ENCODE results near the gene PHC2.

DNA sequence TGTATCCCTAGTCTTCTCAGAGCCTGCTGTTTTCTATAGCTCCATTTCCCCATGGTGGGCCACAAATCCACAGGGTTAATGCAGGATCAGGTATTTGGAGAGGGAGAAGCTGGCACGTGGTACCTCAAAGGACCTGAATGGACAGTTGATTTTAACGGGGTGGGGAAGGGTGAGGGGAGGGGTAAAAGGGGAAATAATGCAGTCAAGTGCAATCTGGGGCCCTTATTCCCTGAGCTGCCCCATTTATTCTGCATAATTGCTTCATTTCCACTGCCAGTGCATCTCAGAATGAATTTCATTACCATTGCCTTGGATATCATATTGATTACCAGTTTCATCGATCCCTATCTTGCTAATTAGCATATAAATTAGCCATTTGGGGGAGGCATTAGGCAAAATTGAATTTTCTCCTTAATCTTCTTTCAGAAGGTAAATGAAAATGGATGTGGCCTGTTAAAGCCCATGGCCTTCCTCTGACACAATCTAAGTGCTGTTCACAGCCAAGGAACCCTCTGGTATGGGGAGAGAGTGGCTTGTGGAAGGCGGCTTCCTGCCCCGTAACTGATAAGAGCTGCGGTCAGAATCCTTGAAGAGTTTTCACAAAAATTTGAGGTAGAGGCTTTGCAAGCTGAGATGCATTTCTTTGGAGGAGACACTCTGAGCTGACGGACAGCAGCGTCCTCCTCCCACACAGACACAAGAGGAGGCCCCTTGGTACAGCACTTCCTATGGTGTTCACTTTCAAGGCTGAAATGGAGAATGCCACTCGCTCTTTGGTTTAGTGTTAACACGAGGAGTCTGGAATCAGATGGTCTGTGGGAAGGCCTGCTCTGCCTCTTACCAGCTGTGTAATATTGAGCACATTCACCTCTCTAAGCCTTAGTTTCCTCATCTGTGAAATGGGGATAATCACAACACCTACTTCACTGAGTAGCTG is 34.4 kb downstream of the PHC2 start:
- TF ChIP-seq POLR2AphosphoS5 (IDR thresholded peaks at IDR 0.05) = no peak
- TF ChIP-seq, protein P1, sequence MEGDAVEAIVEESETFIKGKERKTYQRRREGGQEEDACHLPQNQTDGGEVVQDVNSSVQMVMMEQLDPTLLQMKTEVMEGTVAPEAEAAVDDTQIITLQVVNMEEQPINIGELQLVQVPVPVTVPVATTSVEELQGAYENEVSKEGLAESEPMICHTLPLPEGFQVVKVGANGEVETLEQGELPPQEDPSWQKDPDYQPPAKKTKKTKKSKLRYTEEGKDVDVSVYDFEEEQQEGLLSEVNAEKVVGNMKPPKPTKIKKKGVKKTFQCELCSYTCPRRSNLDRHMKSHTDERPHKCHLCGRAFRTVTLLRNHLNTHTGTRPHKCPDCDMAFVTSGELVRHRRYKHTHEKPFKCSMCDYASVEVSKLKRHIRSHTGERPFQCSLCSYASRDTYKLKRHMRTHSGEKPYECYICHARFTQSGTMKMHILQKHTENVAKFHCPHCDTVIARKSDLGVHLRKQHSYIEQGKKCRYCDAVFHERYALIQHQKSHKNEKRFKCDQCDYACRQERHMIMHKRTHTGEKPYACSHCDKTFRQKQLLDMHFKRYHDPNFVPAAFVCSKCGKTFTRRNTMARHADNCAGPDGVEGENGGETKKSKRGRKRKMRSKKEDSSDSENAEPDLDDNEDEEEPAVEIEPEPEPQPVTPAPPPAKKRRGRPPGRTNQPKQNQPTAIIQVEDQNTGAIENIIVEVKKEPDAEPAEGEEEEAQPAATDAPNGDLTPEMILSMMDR (IDR thresholded peaks at IDR 0.05) = no peak
